Measurements from ENCODE around the gene C6orf62.
"Not testable (repeated sequence)": the region's sequence is repeated elsewhere in the genome, so short reads cannot be mapped to it uniquely, and the experiment has no call there.

C6orf62 gene

DNA sequence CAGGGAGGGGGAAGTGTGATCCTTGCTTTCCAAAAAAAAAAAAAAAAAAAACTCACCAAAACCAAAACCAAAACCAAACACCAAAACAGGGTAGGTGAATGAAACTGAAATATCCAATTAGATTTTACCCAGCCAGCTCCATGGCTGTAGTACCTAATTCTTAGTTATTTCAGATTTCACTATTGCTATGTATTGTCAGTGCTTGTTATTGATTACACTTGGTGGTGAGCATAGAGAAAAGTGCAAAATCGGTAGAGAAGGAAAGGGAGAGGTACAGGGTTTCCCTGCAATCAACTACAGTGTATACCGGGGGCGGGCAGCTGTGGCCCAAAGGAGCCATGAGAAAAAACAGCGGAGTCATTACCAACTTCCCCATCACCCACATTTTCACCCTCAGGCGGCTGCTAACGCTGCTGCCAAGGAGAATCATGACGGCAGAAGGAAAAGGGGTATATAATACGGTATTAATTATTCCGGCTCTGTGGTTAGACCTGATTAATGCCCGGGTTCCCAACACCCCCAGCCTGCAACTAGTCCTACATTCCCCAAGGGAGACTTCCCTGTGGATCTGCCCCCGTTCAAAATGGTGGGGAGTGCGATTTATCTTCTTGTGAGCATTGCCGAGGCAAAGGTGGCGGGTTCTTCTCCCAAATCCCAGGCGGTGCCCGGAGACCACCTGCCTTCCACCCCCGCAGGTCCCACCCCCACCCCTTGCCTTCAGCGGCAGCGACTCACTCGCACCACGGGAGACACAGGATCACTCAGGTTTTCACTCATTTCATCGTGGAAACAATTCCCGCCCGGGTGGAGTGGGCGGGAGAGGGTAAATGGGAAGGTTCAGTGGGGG lies at the start of gene C6orf62:
C6orf62 (minus strand) TSS at position 30 of the 847 bp plus-strand sequence. CDS start 486 bp downstream, outside the sequence.
- peak; percentile 38 for DNase-seq

GRCh38 chr6:24768361-24768760 lies 49.4 kb upstream of the C6orf62 start:
- peak; percentile 82 for DNase-seq

- peak; percentile 48 for DNase-seq
Measured at GRCh38 chr6:24766680-24767462, 47.9 kb upstream of the C6orf62 start.

- DNase-seq = not testable (repeated sequence)
Measured at GRCh38 chr6:24765968-24766367, 47.0 kb upstream of the C6orf62 start.

DNA sequence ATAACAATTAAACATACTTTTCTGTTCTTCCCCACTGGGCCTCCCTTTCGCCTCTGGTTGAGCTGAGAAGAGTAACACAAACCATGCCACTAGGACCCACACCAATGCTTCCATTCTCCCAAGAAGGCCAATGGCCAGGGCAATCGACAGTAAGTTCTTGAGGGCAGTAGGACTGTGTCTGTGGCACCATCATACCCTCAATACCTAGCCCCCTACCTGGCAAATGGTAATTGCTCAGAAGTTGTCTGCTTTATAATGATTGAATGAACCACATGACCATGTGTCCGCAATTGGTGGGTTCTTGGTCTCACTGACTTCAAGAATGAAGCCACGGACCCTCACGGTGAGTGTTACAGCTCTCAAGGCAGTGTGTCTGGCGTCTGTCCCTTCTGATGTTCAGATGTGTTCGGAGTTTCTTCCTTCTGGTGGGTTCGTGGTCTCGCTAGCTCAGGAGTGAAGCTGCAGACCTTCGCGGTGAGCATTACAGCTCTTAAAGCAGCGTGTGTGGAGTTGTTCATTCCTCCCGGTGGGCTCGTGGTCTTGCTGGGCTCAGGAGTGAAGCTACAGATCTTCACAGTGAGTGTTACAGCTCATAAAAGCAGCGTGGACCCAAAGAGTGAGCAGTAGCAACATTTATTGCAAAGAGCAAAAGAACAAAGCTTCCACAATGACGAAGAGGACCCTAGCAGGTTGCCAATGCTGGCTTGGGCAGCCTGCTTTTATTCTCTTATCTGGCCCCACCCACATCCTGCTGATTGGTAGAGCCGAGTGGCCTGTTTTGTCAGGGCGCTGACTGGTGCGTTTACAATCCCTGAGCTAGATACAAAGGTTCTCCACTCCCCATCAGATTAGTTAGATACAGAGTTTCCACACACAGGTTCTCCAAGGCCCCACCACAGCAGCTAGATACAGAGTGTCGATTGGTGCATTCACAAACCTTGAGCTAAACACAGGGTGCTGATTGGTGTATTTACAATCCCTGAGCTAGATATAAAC lies 46.2 kb upstream of the C6orf62 start:
- DNase-seq = not testable (repeated sequence)

DNA sequence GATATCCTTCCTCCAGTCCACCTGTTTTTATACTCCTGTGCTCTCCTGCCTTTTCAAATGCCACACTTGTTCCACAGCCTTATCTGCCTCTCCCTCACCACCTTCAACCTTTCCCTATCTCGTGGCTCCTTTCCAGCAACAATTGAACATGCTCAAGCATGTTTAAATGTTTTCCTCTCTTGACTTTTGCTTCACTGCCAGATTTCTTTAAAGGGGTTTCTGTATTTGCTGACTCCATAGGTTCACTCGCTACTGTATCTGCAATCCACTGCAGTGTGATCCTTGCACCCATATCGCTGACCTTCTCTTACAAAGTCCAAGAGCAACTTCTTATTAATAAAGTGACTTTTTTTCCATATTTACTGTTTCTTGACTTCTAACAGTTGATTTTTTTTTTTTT lies 44.6 kb upstream of the C6orf62 start:
- no peak for DNase-seq

DNA sequence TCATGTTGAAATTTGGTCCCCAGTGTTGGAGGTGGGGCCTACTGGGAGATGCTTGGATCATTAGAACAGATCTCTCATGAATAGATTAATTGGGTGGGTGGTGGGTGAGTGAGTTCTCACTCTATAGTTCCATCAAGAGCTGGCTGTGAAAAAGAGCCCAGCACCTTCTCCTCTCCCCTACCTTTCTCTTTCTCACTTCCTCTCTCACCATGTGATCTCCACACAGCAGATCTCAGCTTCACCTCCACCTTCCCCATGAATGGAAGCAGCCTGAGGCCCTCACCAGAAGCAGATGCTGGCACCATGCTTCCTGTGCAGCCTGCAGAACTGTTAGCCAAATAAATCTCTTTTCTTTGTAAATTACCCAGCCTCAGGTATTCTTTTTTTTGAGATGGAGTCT lies 42.9 kb upstream of the C6orf62 start:
- no peak for DNase-seq

GRCh38 chr6:24761193-24761835 lies 42.4 kb upstream of the C6orf62 start:
- no peak for DNase-seq

- DNase-seq = no peak
Measured at GRCh38 chr6:24760210-24760609, 41.3 kb upstream of the C6orf62 start.

GRCh38 chr6:24759718-24760117 lies 40.8 kb upstream of the C6orf62 start:
- DNase-seq = no peak

DNA sequence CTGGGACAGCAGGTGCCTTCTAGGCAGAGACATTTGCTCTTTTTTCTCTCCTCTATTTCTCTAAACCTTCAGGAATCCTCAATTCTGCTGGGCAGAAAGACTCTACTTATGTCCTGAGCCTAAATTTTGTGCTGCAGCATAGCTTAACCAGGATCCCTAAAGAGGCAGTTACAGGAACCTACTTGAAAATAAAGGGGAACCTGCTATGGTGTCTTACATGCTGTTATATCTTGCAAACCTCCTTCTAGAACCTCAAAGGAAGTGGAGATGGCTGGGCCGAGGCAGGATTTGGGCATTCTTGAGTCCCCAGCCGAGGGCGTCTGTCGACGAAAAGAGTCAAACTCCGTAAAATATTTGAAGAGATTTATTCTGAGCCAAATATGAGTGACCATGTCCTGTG lies 38.7 kb upstream of the C6orf62 start:
- no peak for DNase-seq

DNA sequence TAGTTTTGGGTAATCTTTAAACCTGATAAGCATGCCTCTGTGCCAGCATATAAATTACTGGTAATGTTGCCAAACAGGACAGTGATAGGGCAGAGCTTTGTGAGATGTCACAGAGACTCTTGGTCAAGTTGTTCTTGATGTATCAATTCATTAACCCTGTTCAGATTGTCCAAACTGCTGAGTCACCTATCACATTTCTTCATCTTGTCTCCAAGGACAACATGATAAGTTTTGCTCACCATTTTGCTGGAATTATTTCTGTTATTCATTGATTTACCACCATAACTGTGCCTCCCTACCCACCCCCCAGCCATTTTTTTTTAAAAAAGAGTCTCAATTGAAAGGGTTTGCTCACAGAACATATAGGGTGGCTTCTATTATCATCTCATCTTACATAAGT lies 36.3 kb upstream of the C6orf62 start:
- no peak for DNase-seq

DNA sequence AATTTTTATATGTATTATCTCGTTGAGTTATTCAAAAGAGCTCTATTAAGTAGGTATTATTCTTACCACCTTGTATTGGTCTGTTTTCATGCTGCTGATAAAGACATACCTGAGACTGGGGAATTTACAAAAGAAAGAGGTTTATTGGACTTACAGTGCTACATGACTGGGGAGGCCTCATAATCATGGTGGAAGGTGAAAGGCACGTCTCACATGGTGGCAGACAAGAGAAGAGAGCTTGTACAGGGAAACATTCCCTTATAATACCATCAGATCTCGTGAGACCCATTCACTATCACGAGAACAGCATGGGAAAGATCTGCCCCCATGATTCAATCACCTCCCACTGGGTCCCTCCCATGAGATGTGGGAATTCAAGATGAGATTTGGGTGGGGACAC lies 35.4 kb upstream of the C6orf62 start:
- not testable (repeated sequence) for DNase-seq

DNA sequence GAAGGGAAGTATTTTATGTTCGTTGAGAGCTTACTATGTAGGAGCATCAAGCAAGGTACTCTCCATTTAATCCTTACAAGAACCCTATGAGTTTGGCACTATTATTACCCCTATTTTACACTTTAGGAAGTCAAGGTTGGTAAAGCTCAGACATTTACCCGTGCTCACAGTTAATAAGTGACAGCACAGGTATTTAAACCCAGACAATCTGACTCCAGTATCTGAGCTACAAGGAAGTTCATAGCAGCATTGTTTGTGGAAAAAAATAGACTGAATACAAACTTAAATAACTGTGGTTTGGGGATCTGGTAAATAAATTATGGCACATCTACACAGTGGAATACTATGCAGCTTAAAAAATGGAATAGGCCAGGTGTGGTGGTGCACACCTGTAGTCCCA lies 34.6 kb upstream of the C6orf62 start:
- no peak for DNase-seq

GRCh38 chr6:24752917-24753492 lies 34.1 kb upstream of the C6orf62 start:
- no peak for DNase-seq

- DNase-seq = no peak
Measured at GRCh38 chr6:24752503-24752902, 33.5 kb upstream of the C6orf62 start.

DNA sequence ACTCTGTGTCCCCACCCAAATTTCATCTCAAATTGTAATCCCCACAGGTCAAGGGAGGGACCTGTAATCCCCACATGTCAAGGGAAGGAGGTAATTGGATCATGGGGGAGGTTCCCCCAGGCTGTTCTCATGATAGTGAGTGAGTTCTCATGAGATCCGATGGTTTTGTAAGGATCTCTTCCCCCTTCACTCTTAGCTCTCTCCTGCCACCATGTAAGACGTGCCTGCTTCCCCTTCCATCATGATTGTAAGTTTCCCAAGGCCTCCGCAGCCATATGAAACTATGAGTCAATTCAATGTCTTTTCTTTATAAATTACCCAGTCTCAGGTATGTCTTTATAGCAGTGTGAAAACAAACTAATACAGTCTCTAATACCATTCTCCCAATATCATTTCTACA lies 31.9 kb upstream of the C6orf62 start:
- not testable (repeated sequence) for DNase-seq

GRCh38 chr6:24749297-24749696 lies 30.3 kb upstream of the C6orf62 start:
- no peak for DNase-seq

DNA sequence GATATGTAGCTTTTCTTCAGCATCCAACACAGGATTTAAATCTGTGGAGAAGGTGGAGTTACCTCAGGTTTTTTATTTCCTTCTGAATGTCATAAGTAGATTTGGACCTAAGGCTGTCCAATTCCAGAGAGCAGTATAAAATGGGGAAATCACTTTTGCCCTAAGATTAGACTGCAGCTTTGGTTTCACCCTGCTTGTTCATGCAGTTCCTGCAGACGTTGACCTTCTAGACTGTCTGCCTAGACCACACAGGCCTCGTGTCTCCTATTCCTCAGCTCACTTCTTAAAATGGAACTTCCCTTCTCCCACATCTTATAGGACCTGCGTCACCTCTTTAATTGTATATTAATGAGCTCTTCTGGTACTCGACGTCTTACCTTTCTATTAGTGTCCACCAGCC lies 26.0 kb upstream of the C6orf62 start:
- no peak for DNase-seq

- DNase-seq = no peak
Measured at GRCh38 chr6:24743944-24744335, 25.0 kb upstream of the C6orf62 start.

- DNase-seq = peak; percentile 97
Measured at GRCh38 chr6:24743265-24743943, 24.4 kb upstream of the C6orf62 start.

Measured in fibroblast of skin of right quadriceps (primary cell).